H1 (cell line): ENCODE data around the gene MBOAT2. TPM values are rescaled to one million over a fixed set of nuclear protein-coding genes. Genes with fewer than 3 reads are reported as not detected.

Source experiments
- CTCF ChIA-PET: fragments of 300-600 bp; sonication (Branson Sonifier 250); formaldehyde crosslinking; loops from one replicate; lab custom pipeline; 2021; ENCODE audit not compliant: partially characterized antibody; lab: Charles Lee
- POLR2A ChIA-PET: fragments of 300-600 bp; sonication (Branson Sonifier 250); formaldehyde crosslinking; loops from one replicate; lab custom pipeline; 2021; ENCODE audit warnings: inconsistent platforms; ENCODE audit not compliant: partially characterized antibody; lab: Charles Lee
- DNase-seq, 2 experiments: peaks; one replicate each; pipeline versions ENCODE4 v3.0.0 to v3.0.0-alpha.2; 2010 to 2022; ENCODE audit warnings: low spot score in 2 of 2, low read depth in 1 of 2, mixed read lengths in 1 of 2
- FAIRE-seq: peaks from 2 replicates; lab custom pipeline; 2011; peaks lifted over from hg19 to GRCh38; lab: Jason Lieb, UNC
- H2AFZ ChIP-seq: 2 replicates; pipeline ENCODE4 v1.8.1; 2012; ENCODE audit warnings: low read length, inconsistent platforms
- H2AK5ac ChIP-seq: 2 replicates; pipeline ENCODE4 v1.6.1; 2013; ENCODE audit warnings: low read depth, low read length
- H2BK120ac ChIP-seq: replicated peaks from 2 replicates; pipeline ENCODE3; 2013; ENCODE audit warnings: low read depth, low read length, inconsistent platforms
- H2BK12ac ChIP-seq: 2 replicates; pipeline ENCODE4 v1.6.1; 2013; ENCODE audit warnings: low read depth, low read length
- H2BK15ac ChIP-seq: 2 replicates; pipeline ENCODE4 v1.6.1; 2013; ENCODE audit warnings: low read length
- H2BK20ac ChIP-seq: 2 replicates; pipeline ENCODE4 v1.6.1; 2013; ENCODE audit warnings: low read length
- H2BK5ac ChIP-seq: 2 replicates; pipeline ENCODE4 v1.6.1; 2013; ENCODE audit warnings: low read depth, low read length
- H3K14ac ChIP-seq: 2 replicates; pipeline ENCODE4 v1.6.1; 2013; ENCODE audit warnings: inconsistent platforms; ENCODE audit not compliant: insufficient read length
- H3K18ac ChIP-seq: 2 replicates; pipeline ENCODE4 v1.6.1; 2013; ENCODE audit warnings: low read length; ENCODE audit errors: extremely low read depth
- H3K23ac ChIP-seq: 2 replicates; pipeline ENCODE4 v1.6.1; 2013; ENCODE audit warnings: inconsistent platforms; ENCODE audit not compliant: insufficient read length
- H3K23me2 ChIP-seq: 2 replicates; pipeline ENCODE4 v1.6.1; 2013; ENCODE audit warnings: low read depth, low read length
- H3K27ac ChIP-seq: 2 replicates; pipeline ENCODE4 v1.6.1; 2011; ENCODE audit warnings: low read depth, low read length, inconsistent platforms
- H3K27me3 ChIP-seq, 4 experiments: replicated peaks in 1 of 4; 1 replicate in 1 of 4; 2 replicates in 3 of 4; pipeline versions ENCODE4 v1.6.1 to v1.8.1; 2011 to 2013; ENCODE audit warnings: low read length in 3 of 4, mild to moderate bottlenecking in 3 of 4, inconsistent platforms in 2 of 4, mixed read lengths in 2 of 4, moderate library complexity in 1 of 4; ENCODE audit not compliant: control insufficient read depth in 3 of 4, insufficient read depth in 3 of 4; ENCODE audit errors: extremely low read depth in 1 of 4
- H3K36me3 ChIP-seq, 4 experiments: 2 replicates each; pipeline versions ENCODE4 v1.6.1 to v1.8.1; 2011 to 2013; ENCODE audit warnings: mild to moderate bottlenecking in 4 of 4, low read length in 3 of 4, moderate library complexity in 2 of 4, control low read depth in 1 of 4, inconsistent platforms in 1 of 4; ENCODE audit not compliant: insufficient read depth in 4 of 4, control insufficient read depth in 2 of 4
- H3K4ac ChIP-seq: replicated peaks from 2 replicates; pipeline ENCODE3; 2013; ENCODE audit warnings: low read length, low read depth, mixed read lengths, inconsistent platforms; ENCODE audit not compliant: insufficient read length
- H3K4me1 ChIP-seq, 4 experiments: replicated peaks in 1 of 4; 1 replicate in 1 of 4; 2 replicates in 3 of 4; pipeline versions ENCODE4 v1.6.1 to v1.8.1; 2011 to 2013; ENCODE audit warnings: low read length in 3 of 4, inconsistent platforms in 2 of 4, mixed read lengths in 1 of 4; ENCODE audit not compliant: insufficient read depth in 4 of 4, control insufficient read depth in 3 of 4
- H3K4me2 ChIP-seq, 2 experiments: 2 replicates each; pipeline versions ENCODE4 v1.6.1 to v1.8.1; 2011 to 2013; ENCODE audit warnings: low read depth in 2 of 2, low read length in 2 of 2, control low read depth in 1 of 2, inconsistent platforms in 1 of 2, mild to moderate bottlenecking in 1 of 2; ENCODE audit not compliant: insufficient read depth in 1 of 2
- H3K4me3 ChIP-seq, 4 experiments: fragments of 200-600, 300-600 bp in 1 of 4; sonication (generic), shearing (Covaris generic), sonication (Bioruptor Twin) in 1 of 4; 2 replicates each; pipeline versions ENCODE4 v1.5.1 to v1.8.1; 2011 to 2016; ENCODE audit warnings: low read length in 4 of 4, low read depth in 3 of 4, control low read depth in 2 of 4, inconsistent platforms in 2 of 4, mild to moderate bottlenecking in 2 of 4, mixed read lengths in 1 of 4, moderate library complexity in 1 of 4; ENCODE audit not compliant: insufficient read depth in 2 of 4; ENCODE audit errors: extremely low read depth in 1 of 4
- H3K56ac ChIP-seq: replicated peaks from 2 replicates; pipeline ENCODE3; 2013; ENCODE audit warnings: low read depth, mild to moderate bottlenecking, mixed read lengths, low read length, inconsistent platforms; ENCODE audit not compliant: insufficient read length
- H3K79me1 ChIP-seq: 2 replicates; pipeline ENCODE4 v1.6.1; 2013; ENCODE audit warnings: low read depth, low read length, control low read depth
- H3K79me2 ChIP-seq, 2 experiments: 2 replicates each; pipeline versions ENCODE4 v1.6.1 to v1.8.1; 2012 to 2013; ENCODE audit warnings: low read length in 2 of 2, mild to moderate bottlenecking in 2 of 2, inconsistent platforms in 1 of 2; ENCODE audit not compliant: insufficient read depth in 2 of 2, control insufficient read depth in 1 of 2
- H3K9ac ChIP-seq, 4 experiments: replicated peaks in 1 of 4; 1 replicate in 1 of 4; 2 replicates in 3 of 4; pipeline versions ENCODE4 v1.6.1 to v1.8.1; 2011 to 2013; ENCODE audit warnings: low read depth in 3 of 4, low read length in 3 of 4, control low read depth in 2 of 4, mild to moderate bottlenecking in 2 of 4, moderate library complexity in 2 of 4, inconsistent platforms in 1 of 4; ENCODE audit errors: extremely low read depth in 1 of 4
- H3K9me3 ChIP-seq, 2 experiments: 2 replicates each; pipeline versions ENCODE4 v1.6.1 to v1.8.1; 2012 to 2013; ENCODE audit warnings: mild to moderate bottlenecking in 2 of 2, moderate library complexity in 2 of 2, control low read depth in 1 of 2, inconsistent platforms in 1 of 2, low read depth in 1 of 2, low read length in 1 of 2, mixed read lengths in 1 of 2; ENCODE audit not compliant: insufficient read depth in 2 of 2
- H4K20me1 ChIP-seq, 2 experiments: replicated peaks in 1 of 2; 2 replicates each; pipeline versions ENCODE3 to v1.8.1; 2011 to 2013; ENCODE audit warnings: inconsistent platforms in 2 of 2, low read length in 2 of 2, mild to moderate bottlenecking in 1 of 2; ENCODE audit not compliant: insufficient read depth in 2 of 2, control insufficient read depth in 1 of 2
- H4K5ac ChIP-seq: 2 replicates; pipeline ENCODE4 v1.6.1; 2013; ENCODE audit warnings: low read length, low read depth, mixed read lengths, inconsistent platforms; ENCODE audit not compliant: insufficient read length
- H4K8ac ChIP-seq: 2 replicates; pipeline ENCODE4 v1.8.0; 2013; ENCODE audit warnings: mild to moderate bottlenecking, moderate library complexity, low read length, inconsistent platforms; ENCODE audit not compliant: insufficient read depth; ENCODE audit errors: extremely low read depth
- H4K91ac ChIP-seq: replicated peaks from 2 replicates; pipeline ENCODE3; 2013; ENCODE audit warnings: low read length, mixed read lengths, inconsistent platforms; ENCODE audit not compliant: insufficient read length
- BACH1 ChIP-seq: IDR thresholded peaks from 2 replicates; pipeline ENCODE4 v1.6.1; 2012; ENCODE audit warnings: low read length, improper control_type of control experiment
- CEBPB ChIP-seq: IDR thresholded peaks from 2 replicates; pipeline ENCODE4 v1.6.1; 2012; ENCODE audit warnings: low read depth, low read length
- EP300 ChIP-seq, 2 experiments: IDR thresholded peaks; 1 replicate in 1 of 2; 2 replicates in 1 of 2; pipeline ENCODE4 v1.6.1; 2011 to 2012; ENCODE audit warnings: low read depth in 2 of 2, low read length in 2 of 2, mild to moderate bottlenecking in 2 of 2, borderline replicate concordance in 1 of 2, inconsistent platforms in 1 of 2, moderate library complexity in 1 of 2
- HDAC6 ChIP-seq: IDR thresholded peaks from one replicate; pipeline ENCODE4 v1.7.1; 2012; ENCODE audit warnings: low read depth, mild to moderate bottlenecking, inconsistent platforms, low read length, moderate library complexity
- JUN ChIP-seq: IDR thresholded peaks from 2 replicates; pipeline ENCODE4 v1.6.1; 2011; ENCODE audit warnings: low read depth, mild to moderate bottlenecking, improper control_type of control experiment, low read length
- KDM1A ChIP-seq: fragments of 200-600, 300-600 bp; sonication (generic); IDR thresholded peaks from 2 replicates; pipeline ENCODE4 v1.7.1; 2016; ENCODE audit warnings: mild to moderate bottlenecking, low read length, borderline replicate concordance
- MAFK ChIP-seq: IDR thresholded peaks from 2 replicates; pipeline ENCODE4 v1.6.1; 2012; ENCODE audit warnings: low read depth, mild to moderate bottlenecking, improper control_type of control experiment, low read length
- NRF1 ChIP-seq: IDR thresholded peaks from 2 replicates; pipeline ENCODE4 v1.6.1; 2011; ENCODE audit warnings: mild to moderate bottlenecking, low read depth, low read length, improper control_type of control experiment
- POU5F1 ChIP-seq: IDR thresholded peaks from 2 replicates; pipeline ENCODE4 v1.6.1; 2011; ENCODE audit warnings: low read depth, mild to moderate bottlenecking, low read length, moderate library complexity
- SP1 ChIP-seq: IDR thresholded peaks from 2 replicates; pipeline ENCODE4 v1.6.1; 2011; ENCODE audit warnings: low read depth, low read length
- YY1 ChIP-seq: IDR thresholded peaks from 2 replicates; pipeline ENCODE4 v1.6.1; 2011; ENCODE audit warnings: low read depth, mild to moderate bottlenecking, low read length
- WGBS, 2 experiments: shearing (Covaris generic) in 1 of 2; methylation state at CpG; one replicate each; pipeline versions ENCODE4 v1.1.6 to v1.1.7; 2013 to 2015; ENCODE audit warnings: low lambda C conversion rate in 2 of 2, mixed read lengths in 2 of 2, inconsistent platforms in 1 of 2, low coverage in 1 of 2, missing lambda C conversion rate in 1 of 2; ENCODE audit not compliant: insufficient replicate concordance in 2 of 2, insufficient coverage in 1 of 2, insufficient read length in 1 of 2; ENCODE audit errors: extremely low coverage in 1 of 2, missing lambda C conversion rate in 1 of 2; 5-methylcytosine and 5-hydroxymethylcytosine counted together
- polyA plus RNA-seq, 7 experiments: library from polyadenylated mRNA; depleted of rRNA in 3 of 7; stranded (reverse) in 5 of 7; unstranded in 2 of 7; fragments of >200 nt in 5 of 7; fragments of 200-250 nt in 2 of 7; gene quantifications; 1 replicate in 5 of 7; 2 replicates in 1 of 7; 4 replicates in 1 of 7; pipeline versions ENCODE4 v1.2.1 to v1.2.3, GENCODE V29; 2011 to 2013; ENCODE audit warnings: missing spikeins in 2 of 7, mixed read lengths in 2 of 7
- total RNA-seq: library from RNA; stranded (reverse); fragmentation: NEBNext Ultra II Directional; extraction: Animal tissue kit (Norgen Biotek cat#: 25700); gene quantifications from 2 replicates; pipeline ENCODE4 v1.2.1, GENCODE V29; 2021

The MBOAT2 gene
- total and polyA plus RNA-seq, 2 of the 8 experiments (the other 6 are each of a cell fraction or from before 2014, with no cell fraction given) = 11.2 to 23.4 TPM

- H2AK5ac ChIP-seq = no peak overlapping the region
- no peak overlapping the region for H2BK15ac ChIP-seq
- no peaks in the 10 kb centered on the region for H3K27me3 ChIP-seq
- no peak overlapping the region for H3K9ac ChIP-seq
- no peak overlapping the region for H2BK20ac ChIP-seq
- no peaks in the 10 kb centered on the region for H3K79me1 ChIP-seq
- H3K23ac ChIP-seq = no peak overlapping the region
- TF ChIP-seq BACH1 (no peak), KDM1A (no peak), NRF1 (no peak), CEBPB (no peak), MAFK (no peak), JUN (no peak), SP1 (no peak), HDAC6 (no peak), POU5F1 (no peak), EP300 (IDR thresholded peaks at IDR 0.05; ENCODE audit: borderline replicate concordance in 1 of 2, low read depth in 2 of 2, low read length in 2 of 2) (no peak), YY1 (no peak)
- H4K91ac ChIP-seq = no peak overlapping the region
- CTCF ChIA-PET = no interaction called here
- H3K4ac ChIP-seq = no peak overlapping the region
- WGBS, 2 experiments = 92% methylated on average over 5 of the region's 5 CpGs; no CpG with 5 or more reads in 1 of the 2 experiments
- H3K79me2 ChIP-seq = no peaks in the 10 kb centered on the region
- H4K20me1 ChIP-seq = no peaks in the 10 kb centered on the region
- H4K5ac ChIP-seq = no peak overlapping the region
- H2BK5ac ChIP-seq = no peak overlapping the region
- DNase-seq = no peak
- FAIRE-seq = no peak
- no peak overlapping the region for H3K18ac ChIP-seq
- H3K23me2 ChIP-seq = no peaks in the 10 kb centered on the region
- H3K56ac ChIP-seq = no peak overlapping the region
- no peak overlapping the region for H2AFZ ChIP-seq
- no peaks in the 10 kb centered on the region; a peak in 1 of 8 replicates for H3K36me3 ChIP-seq
- H2BK120ac ChIP-seq = no peak overlapping the region
- H3K4me1 ChIP-seq = no peaks in the 10 kb centered on the region
- no peaks in the 10 kb centered on the region for H3K9me3 ChIP-seq
- POLR2A ChIA-PET = no interaction called here
- H4K8ac ChIP-seq = no peak overlapping the region
- H3K27ac ChIP-seq = no peak overlapping the region
- no peak overlapping the region for H3K4me3 ChIP-seq
- H3K14ac ChIP-seq = no peak overlapping the region
- no peak overlapping the region for H2BK12ac ChIP-seq
- H3K4me2 ChIP-seq = no peak overlapping the region
Measured at GRCh38 chr2:8819194-8819593, 184.3 kb downstream of the MBOAT2 start.
